PFSK-1 (cell line): ENCODE data around the gene LZTFL1.

Source experiments
- FOXP2 ChIP-seq: optimal IDR thresholded peaks from 2 replicates; pipeline ENCODE3; 2011; ENCODE audit warnings: borderline replicate concordance, control low read depth, inconsistent platforms; ENCODE audit not compliant: insufficient read depth; ENCODE audit errors: extremely low read length, extremely low read depth
- POLR2AphosphoS5 ChIP-seq: IDR thresholded peaks from 2 replicates; pipeline ENCODE4 v1.6.1; 2012; ENCODE audit warnings: low read depth, mild to moderate bottlenecking, control low read depth, low read length, moderate library complexity
- SIN3A ChIP-seq: IDR thresholded peaks from 2 replicates; pipeline ENCODE4 v1.6.1; 2012; ENCODE audit warnings: mild to moderate bottlenecking, low read length, moderate library complexity, borderline replicate concordance; ENCODE audit not compliant: insufficient read depth
- TAF1 ChIP-seq: IDR thresholded peaks from 2 replicates; pipeline ENCODE4 v1.6.1; 2012; ENCODE audit warnings: low read length, control low read depth, borderline replicate concordance; ENCODE audit not compliant: insufficient read depth
- TF ChIP-seq, protein P1 (sequence below), 2 experiments: IDR thresholded peaks; 2 replicates each; pipeline versions ENCODE4 v1.6.1 to v1.8.0; 2011 to 2012; ENCODE audit warnings: low read depth in 2 of 2, low read length in 2 of 2, control low read depth in 1 of 2, inconsistent platforms in 1 of 2, mild to moderate bottlenecking in 1 of 2, moderate library complexity in 1 of 2; ENCODE audit not compliant: insufficient read depth in 1 of 2

Gene LZTFL1

DNA sequence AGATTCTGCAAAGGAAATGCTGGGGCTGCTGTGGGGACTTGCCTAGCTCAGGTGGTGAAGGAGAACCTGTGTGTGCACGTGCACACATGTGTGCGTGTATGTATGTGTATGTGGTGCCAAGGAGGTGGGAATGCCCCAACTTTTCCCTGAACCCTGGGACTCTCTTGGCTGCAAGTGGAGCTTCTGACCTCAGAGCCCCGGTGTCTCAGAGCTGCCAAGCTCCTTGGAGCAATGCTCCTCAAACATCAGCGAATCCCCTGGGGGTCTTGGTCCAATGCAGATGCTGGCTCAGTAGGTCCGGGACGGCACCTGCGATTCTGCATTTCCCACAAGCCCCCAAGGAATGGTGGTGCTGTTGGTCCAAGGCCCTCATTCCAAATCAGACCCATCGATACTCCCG lies 39.8 kb downstream of the LZTFL1 start:
- TF ChIP-seq FOXP2 (no peak), SIN3A (no peak), POLR2AphosphoS5 (no peak), TAF1 (no peak)
- TF ChIP-seq, protein P1, sequence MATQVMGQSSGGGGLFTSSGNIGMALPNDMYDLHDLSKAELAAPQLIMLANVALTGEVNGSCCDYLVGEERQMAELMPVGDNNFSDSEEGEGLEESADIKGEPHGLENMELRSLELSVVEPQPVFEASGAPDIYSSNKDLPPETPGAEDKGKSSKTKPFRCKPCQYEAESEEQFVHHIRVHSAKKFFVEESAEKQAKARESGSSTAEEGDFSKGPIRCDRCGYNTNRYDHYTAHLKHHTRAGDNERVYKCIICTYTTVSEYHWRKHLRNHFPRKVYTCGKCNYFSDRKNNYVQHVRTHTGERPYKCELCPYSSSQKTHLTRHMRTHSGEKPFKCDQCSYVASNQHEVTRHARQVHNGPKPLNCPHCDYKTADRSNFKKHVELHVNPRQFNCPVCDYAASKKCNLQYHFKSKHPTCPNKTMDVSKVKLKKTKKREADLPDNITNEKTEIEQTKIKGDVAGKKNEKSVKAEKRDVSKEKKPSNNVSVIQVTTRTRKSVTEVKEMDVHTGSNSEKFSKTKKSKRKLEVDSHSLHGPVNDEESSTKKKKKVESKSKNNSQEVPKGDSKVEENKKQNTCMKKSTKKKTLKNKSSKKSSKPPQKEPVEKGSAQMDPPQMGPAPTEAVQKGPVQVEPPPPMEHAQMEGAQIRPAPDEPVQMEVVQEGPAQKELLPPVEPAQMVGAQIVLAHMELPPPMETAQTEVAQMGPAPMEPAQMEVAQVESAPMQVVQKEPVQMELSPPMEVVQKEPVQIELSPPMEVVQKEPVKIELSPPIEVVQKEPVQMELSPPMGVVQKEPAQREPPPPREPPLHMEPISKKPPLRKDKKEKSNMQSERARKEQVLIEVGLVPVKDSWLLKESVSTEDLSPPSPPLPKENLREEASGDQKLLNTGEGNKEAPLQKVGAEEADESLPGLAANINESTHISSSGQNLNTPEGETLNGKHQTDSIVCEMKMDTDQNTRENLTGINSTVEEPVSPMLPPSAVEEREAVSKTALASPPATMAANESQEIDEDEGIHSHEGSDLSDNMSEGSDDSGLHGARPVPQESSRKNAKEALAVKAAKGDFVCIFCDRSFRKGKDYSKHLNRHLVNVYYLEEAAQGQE (IDR thresholded peaks at IDR 0.05; ENCODE audit: insufficient read depth in 1 of 2, low read depth in 2 of 2, low read length in 2 of 2) = no peak

DNA sequence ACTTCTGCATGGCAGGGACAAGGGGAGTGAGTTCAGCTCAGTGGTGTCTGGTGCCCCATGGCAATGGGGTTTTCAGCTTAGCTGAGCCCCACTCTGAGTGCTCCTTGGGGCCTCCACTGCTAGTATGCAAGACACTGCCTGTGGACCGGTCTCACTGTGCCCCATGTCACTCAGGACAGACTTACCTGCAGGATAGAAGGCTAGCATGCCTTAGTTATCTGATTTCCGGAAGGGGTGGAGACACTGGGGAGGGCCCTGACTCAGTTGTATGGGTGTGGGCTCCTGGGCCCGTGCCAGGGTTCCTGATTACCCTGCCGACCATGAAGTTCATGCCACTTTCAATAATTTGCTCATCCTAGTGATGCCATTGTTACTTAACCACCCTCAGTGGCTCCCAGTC lies 41.3 kb downstream of the LZTFL1 start:
- TF ChIP-seq TAF1 = no peak
- TF ChIP-seq POLR2AphosphoS5 = no peak
- TF ChIP-seq, protein P1 (IDR thresholded peaks at IDR 0.05; ENCODE audit: insufficient read depth in 1 of 2, low read depth in 2 of 2, low read length in 2 of 2) = no peak
- no peak for TF ChIP-seq FOXP2

DNA sequence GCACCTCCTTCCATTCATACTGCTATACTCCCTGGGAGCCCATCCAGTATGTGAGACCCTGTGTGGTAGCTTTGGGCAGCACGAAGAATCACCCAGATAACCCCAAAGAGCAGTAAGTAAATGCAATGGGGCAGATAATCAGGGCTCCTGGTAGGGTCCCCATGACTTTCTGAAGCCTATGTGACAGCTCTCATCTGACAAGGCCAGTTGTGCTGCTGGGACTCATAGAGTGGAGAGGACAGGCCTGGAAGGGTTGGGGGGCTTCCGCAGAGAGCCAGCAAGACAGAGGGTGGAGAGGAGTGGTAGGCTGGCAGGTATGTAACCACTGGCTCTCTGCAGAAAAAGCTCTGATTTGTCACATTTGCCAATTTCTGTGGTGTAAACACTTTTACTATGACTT lies 42.3 kb downstream of the LZTFL1 start:
- TF ChIP-seq TAF1 (no peak), FOXP2 (no peak), SIN3A (no peak), POLR2AphosphoS5 (no peak)
- TF ChIP-seq, protein P1 (IDR thresholded peaks at IDR 0.05; ENCODE audit: insufficient read depth in 1 of 2, low read depth in 2 of 2, low read length in 2 of 2) = no peak

DNA sequence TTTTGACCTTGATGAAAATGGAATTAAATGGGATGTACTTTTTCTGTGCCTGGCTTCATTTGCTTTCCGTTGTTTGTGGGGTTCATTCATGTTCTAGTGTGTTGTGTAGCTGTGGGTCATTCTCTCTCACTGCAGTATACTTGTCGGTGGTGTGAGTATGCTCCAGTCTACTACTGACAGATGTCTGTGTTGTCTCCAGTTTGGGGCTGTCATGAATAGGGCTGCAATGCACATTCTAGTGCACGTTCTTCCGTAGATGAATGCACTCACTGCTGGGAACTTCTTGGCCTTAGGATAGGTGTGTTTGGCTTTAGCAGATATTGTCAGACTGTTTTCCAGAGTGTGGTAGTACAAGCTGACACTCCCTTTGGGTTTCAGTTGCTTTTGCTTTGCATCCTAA lies 43.9 kb downstream of the LZTFL1 start:
- TF ChIP-seq FOXP2 = no peak
- TF ChIP-seq SIN3A = no peak
- no peak for TF ChIP-seq TAF1
- TF ChIP-seq, protein P1 (IDR thresholded peaks at IDR 0.05; ENCODE audit: insufficient read depth in 1 of 2, low read depth in 2 of 2, low read length in 2 of 2) = no peak
- TF ChIP-seq POLR2AphosphoS5 = no peak

DNA sequence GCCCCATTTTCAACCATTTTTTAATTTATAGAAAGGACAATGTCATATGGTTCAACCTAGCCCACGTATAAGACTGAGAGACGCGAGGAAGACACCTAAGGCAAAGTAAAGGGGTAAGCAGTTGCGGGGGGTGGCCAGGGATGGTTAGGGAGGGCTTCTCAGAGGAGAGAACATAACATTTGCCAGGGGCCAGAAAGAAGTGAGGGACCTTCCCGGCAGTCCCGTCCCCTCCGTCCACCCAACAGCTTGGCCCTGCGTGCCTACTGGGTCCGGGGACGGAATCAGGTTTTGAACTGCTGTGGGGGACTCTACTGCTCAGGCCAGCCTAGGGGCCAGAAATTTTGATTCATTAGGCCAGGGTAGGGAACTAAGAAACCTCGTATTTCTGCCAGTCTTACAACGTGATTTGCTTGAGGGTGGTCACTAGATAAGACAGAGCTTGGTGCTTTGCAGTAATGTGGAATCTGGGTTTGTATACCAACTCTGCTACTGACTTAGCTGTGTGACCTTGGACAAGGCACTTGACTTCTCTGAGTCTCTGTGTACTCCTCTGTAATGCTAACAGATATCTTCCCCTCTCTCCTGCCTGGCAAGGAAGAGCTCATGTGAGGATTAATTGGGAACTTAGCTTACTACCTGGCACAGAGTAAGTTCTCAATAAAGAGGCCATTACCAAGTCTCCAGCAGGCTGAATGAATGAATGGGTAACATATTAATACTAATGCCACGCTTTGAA lies 44.8 kb downstream of the LZTFL1 start:
- TF ChIP-seq SIN3A (no peak), FOXP2 (no peak), POLR2AphosphoS5 (no peak)
